ENCODE data around the gene RTF1.

DNA sequence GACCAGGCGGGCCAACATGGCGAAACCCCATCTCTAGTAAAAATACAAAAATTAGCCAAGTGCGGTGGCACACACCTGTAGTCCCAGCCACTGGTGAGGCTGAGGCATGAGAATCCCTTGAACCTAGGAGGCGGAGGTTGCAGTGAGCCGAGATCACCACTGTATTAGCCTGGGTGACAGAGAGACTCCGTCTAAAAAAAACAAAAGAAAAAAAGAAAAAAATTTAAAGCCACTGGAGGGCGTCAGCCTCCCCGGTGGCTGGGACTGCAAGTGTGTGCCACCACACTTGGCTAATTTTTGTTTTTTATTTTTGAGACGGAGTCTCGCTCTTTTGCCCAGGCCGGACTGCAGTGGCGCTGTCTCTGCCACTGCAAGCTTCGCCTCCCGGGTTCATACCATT, 7.9 kb downstream of the RTF1 start:
- no peak for TF ChIP-seq POLR2AphosphoS5 (IDR thresholded peaks at IDR 0.05)
- TF ChIP-seq, protein P1, sequence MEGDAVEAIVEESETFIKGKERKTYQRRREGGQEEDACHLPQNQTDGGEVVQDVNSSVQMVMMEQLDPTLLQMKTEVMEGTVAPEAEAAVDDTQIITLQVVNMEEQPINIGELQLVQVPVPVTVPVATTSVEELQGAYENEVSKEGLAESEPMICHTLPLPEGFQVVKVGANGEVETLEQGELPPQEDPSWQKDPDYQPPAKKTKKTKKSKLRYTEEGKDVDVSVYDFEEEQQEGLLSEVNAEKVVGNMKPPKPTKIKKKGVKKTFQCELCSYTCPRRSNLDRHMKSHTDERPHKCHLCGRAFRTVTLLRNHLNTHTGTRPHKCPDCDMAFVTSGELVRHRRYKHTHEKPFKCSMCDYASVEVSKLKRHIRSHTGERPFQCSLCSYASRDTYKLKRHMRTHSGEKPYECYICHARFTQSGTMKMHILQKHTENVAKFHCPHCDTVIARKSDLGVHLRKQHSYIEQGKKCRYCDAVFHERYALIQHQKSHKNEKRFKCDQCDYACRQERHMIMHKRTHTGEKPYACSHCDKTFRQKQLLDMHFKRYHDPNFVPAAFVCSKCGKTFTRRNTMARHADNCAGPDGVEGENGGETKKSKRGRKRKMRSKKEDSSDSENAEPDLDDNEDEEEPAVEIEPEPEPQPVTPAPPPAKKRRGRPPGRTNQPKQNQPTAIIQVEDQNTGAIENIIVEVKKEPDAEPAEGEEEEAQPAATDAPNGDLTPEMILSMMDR (IDR thresholded peaks at IDR 0.05) = no peak
